Activated CD4-positive, alpha-beta memory T cell treated with anti-CD3 and anti-CD28 coated beads for 36 hours (primary cell): ENCODE data around the gene TMEM94. TPM values are rescaled to one million over a fixed set of nuclear protein-coding genes. Genes with fewer than 3 reads are reported as not detected.

Experiments used
- CTCF ChIA-PET: fragments of 350-600 bp; sonication (Branson Sonifier 250); formaldehyde crosslinking; loops from one replicate; lab custom pipeline; 2021; ENCODE audit warnings: antibody characterized with exemption, inconsistent platforms; lab: Charles Lee
- POLR2A ChIA-PET: fragments of 350-600 bp; sonication (Branson Sonifier 250); formaldehyde crosslinking; loops from one replicate; lab custom pipeline; 2021; ENCODE audit warnings: antibody characterized with exemption; lab: Charles Lee
- DNase-seq: peaks from one replicate; pipeline ENCODE4 v3.0.0-alpha.2; 2020
- H3K27ac Mint-ChIP-seq: one replicate; pipeline ENCODE4 v1.8.0; 2021; ENCODE audit warnings: mixed read lengths
- H3K27me3 Mint-ChIP-seq: one replicate; pipeline ENCODE4 v1.8.0; 2021; ENCODE audit warnings: mixed read lengths
- H3K36me3 Mint-ChIP-seq: one replicate; pipeline ENCODE4 v1.8.0; 2021; ENCODE audit warnings: mixed read lengths
- H3K4me1 Mint-ChIP-seq: one replicate; pipeline ENCODE4 v1.8.0; 2021; ENCODE audit warnings: low read depth, mixed read lengths
- H3K4me3 Mint-ChIP-seq: one replicate; pipeline ENCODE4 v1.8.0; 2021; ENCODE audit warnings: mild to moderate bottlenecking, mixed read lengths
- H3K9me3 Mint-ChIP-seq: one replicate; pipeline ENCODE4 v1.8.0; 2021; ENCODE audit warnings: mixed read lengths
- intact Hi-C: fragments of 100-400 bp; cut with micrococcal nuclease; formaldehyde crosslinking; loops from one replicate; pipeline ENCODE4 v1.15.1; 2023
- total RNA-seq, 2 experiments: library from RNA; stranded (reverse); gene quantifications; one replicate each; pipeline ENCODE4 v1.2.3, GENCODE V29; 2021

The TMEM94 gene
- total RNA-seq, 2 experiments from 2014 or later = 51.4 to 53.0 TPM

DNA sequence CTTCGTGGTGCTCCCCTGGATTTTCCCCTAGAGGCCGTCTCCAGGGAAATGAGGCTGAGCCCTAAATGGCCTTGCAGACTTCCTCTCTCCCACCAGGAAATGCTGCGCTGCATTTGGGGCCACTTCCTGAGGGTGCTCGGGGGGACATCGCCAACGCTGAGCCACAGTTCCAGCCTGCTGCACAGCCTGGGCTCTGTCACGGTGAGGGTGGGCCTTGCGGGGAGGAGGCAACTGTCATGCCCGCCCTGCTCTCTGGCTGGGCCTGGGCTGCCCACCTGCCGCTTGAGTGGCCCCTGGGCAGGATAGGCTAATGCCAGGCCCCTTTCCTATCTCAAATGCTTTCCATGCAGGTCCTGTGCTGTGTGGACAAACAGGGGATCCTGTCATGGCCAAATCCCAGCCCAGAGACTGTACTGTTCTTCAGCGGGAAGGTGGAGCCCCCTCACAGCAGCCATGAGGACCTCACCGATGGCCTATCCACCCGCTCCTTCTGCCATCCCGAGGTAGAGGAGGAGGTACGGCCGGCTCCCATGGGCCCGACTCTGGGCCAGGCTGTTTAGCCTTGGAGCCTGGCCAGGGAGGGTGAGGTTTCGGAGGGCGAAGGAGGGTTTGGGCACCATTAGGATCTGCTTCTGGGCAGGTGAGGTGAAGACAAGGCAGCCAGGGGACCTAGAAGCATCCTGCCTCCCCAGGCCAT is 34.7 kb downstream of the TMEM94 start:
- ChIA-PET CTCF (no interaction called here), POLR2A (no interaction called here)
- no peaks in the 10 kb centered on the region for H3K27me3 Mint-ChIP-seq
- no peak overlapping the region for H3K27ac Mint-ChIP-seq
- intact Hi-C loops = no loop called here
- H3K36me3 Mint-ChIP-seq = peaks cover 5% of the 10 kb centered on the region
- H3K4me3 Mint-ChIP-seq = no peak overlapping the region
- H3K4me1 Mint-ChIP-seq = peaks cover 18% of the 10 kb centered on the region
- no peak for DNase-seq
- H3K9me3 Mint-ChIP-seq = no peaks in the 10 kb centered on the region

DNA sequence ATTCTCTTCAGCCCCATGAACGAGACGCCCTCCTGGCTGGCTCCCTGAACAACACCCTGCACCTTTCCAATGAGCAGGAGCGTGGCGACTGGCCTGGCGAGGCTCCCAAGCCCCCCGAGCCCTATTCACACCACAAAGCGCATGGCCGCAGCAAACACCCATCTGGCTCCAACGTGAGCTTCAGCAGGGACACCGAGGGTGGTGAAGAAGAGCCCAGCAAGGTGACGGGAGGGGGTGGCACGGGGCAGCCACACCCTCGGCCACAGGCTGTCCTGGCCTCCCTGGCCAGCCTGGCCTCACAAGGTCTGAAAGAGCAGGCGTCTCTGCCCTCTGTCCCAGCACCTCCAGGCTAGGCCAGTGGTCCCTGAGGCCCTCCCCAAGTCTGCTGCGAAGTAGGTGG is 35.2 kb downstream of the TMEM94 start:
- intact Hi-C loops = no loop called here
- Mint-ChIP-seq H3K27me3 (no peaks in the 10 kb centered on the region), H3K4me3 (no peak overlapping the region), H3K9me3 (no peaks in the 10 kb centered on the region), H3K36me3 (peaks cover 3% of the 10 kb centered on the region), H3K4me1 (peaks cover 12% of the 10 kb centered on the region), H3K27ac (no peak overlapping the region)
- ChIA-PET CTCF (no interaction called here), POLR2A (no interaction called here)
- no peak for DNase-seq

- Mint-ChIP-seq H3K27me3 (no peaks in the 10 kb centered on the region), H3K27ac (no peak overlapping the region), H3K4me3 (no peak overlapping the region), H3K36me3 (peaks cover 6% of the 10 kb centered on the region), H3K9me3 (no peaks in the 10 kb centered on the region), H3K4me1 (peaks cover 3% of the 10 kb centered on the region)
- ChIA-PET CTCF (no interaction called here), POLR2A (no interaction called here)
- DNase-seq = no peak
- intact Hi-C loops = no loop called here
These were observed 36.2 kb downstream of the TMEM94 start for GRCh38 chr17:75492555-75493168.

GRCh38 chr17:75493476-75494129 is 37.2 kb downstream of the TMEM94 start:
- Mint-ChIP-seq H3K4me1 (no peaks in the 10 kb centered on the region), H3K9me3 (no peaks in the 10 kb centered on the region), H3K36me3 (peaks cover 6% of the 10 kb centered on the region), H3K27ac (no peak overlapping the region), H3K27me3 (no peaks in the 10 kb centered on the region), H3K4me3 (no peak overlapping the region)
- DNase-seq = no peak
- ChIA-PET CTCF (no interaction called here), POLR2A (no interaction called here)
- intact Hi-C loops = no loop called here

DNA sequence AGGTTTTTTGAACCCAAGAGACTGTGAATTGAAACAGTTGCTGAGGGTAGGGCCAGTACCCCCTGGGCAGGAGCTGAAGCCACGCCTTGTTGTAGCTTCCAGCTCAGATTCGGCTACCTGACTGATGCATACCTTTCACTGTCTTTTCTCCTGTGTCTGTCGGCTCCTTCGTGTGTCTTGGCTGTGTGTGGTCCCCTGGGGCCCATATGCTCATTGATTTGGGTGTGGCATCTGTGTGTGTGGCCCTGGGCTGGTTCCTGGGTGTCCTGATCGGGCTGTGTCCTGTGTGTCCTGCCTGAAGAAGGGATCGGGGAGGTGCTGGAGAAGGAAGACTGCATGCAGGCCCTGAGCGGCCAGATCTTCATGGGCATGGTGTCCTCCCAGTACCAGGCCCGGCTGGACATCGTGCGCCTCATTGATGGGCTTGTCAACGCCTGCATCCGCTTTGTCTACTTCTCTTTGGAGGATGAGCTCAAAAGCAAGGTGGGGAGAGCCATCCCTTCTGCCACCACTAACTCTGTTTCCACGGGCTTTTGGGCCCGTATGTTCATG is 38.0 kb downstream of the TMEM94 start:
- no peaks in the 10 kb centered on the region for H3K27me3 Mint-ChIP-seq
- H3K4me1 Mint-ChIP-seq = no peaks in the 10 kb centered on the region
- intact Hi-C loops = no loop called here
- H3K9me3 Mint-ChIP-seq = no peaks in the 10 kb centered on the region
- ChIA-PET CTCF (no interaction called here), POLR2A (no interaction called here)
- no peak for DNase-seq
- H3K4me3 Mint-ChIP-seq = no peak overlapping the region
- peaks cover 6% of the 10 kb centered on the region for H3K36me3 Mint-ChIP-seq
- no peak overlapping the region for H3K27ac Mint-ChIP-seq

DNA sequence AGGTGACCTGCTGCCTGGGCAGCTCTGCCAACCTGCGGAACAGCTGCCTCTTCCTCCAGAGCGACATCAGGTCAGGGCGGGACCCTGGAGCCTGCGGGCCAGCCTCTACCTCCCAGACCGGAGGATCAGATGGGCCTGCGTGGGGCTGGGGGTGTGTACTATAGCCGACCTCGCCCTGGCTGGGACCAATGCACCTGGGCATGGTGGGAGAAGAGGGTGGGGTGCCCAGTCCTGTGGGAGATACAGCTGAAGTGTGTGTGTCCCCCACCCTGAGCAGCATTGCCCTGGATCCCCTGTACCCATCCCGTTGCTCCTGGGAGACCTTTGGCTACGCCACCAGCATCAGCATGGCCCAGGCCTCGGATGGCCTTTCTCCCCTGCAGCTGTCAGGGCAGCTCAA is 39.6 kb downstream of the TMEM94 start:
- CTCF ChIA-PET = interaction anchor here (1.1 kb wide), 1 partner anchor 10 kb away, joined by 3 read pairs; no protein-coding TSS in a partner anchor
- no peaks in the 10 kb centered on the region for H3K4me1 Mint-ChIP-seq
- H3K27ac Mint-ChIP-seq = no peak overlapping the region
- H3K27me3 Mint-ChIP-seq = no peaks in the 10 kb centered on the region
- POLR2A ChIA-PET = no interaction called here
- H3K9me3 Mint-ChIP-seq = no peaks in the 10 kb centered on the region
- DNase-seq = no peak
- peaks cover 8% of the 10 kb centered on the region for H3K36me3 Mint-ChIP-seq
- no peak overlapping the region for H3K4me3 Mint-ChIP-seq
- intact Hi-C loops = no loop called here

DNA sequence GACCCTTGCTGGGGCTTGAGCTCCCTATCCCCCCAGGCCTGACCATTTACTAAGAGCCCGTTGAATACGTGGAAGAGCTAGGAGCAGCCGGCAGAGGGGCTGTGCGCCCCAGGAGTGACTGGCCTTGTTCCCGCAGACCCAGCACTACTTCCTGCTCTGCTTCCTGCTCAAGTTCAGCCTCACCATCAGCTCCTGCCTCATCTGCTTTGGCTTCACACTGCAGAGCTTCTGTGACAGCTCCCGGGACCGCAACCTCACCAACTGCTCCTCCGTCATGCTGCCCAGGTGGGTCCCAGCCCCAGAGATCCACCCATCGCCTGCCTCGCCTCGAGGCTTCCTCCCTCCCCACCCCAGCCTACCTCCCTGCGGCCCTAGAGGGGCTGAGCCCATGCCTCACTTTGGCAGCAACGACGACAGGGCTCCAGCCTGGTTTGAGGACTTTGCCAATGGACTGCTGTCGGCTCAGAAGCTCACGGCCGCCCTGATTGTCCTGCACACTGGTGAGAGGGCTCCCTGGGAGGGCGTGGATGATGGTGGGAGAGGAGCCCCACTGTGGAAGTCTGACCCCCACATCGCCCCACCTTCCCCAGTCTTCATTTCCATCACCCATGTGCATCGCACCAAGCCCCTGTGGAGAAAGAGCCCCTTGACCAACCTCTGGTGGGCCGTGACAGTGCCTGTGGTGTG is 41.7 kb downstream of the TMEM94 start:
- CTCF ChIA-PET = interaction anchor here (1.2 kb wide), 1 partner anchor 135 kb away, joined by 3 read pairs; the partner anchor contains the start of gene SMIM5
- no peaks in the 10 kb centered on the region for H3K4me1 Mint-ChIP-seq
- intact Hi-C loops = no loop called here
- POLR2A ChIA-PET = no interaction called here
- no peak overlapping the region for H3K27ac Mint-ChIP-seq
- no peaks in the 10 kb centered on the region for H3K27me3 Mint-ChIP-seq
- no peaks in the 10 kb centered on the region for H3K9me3 Mint-ChIP-seq
- no peak overlapping the region for H3K4me3 Mint-ChIP-seq
- no peak for DNase-seq
- peaks cover 5% of the 10 kb centered on the region for H3K36me3 Mint-ChIP-seq

DNA sequence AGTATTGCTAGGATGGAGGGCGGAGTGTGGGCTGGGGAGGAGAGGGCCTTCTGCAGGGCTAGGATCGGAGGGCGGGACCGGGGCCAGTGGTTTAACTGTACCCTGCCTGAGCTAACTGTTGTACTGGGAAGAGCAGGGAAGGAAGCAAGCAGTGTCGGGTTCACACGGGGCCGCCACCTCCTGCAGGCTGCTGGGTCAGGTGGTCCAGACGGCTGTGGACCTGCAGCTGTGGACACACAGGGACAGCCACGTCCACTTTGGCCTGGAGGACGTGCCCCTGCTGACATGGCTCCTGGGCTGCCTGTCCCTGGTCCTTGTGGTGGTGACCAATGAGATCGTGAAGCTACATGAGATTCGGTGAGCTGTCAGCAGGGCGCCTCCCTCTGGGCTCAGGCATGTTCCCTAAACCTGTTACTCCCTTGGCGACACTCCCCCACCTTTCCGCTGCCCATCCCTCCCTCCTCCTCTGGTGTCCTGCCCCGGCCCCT is 42.3 kb downstream of the TMEM94 start:
- CTCF ChIA-PET = interaction anchor here (1.2 kb wide), 1 partner anchor 134 kb away, joined by 3 read pairs; the partner anchor contains the start of gene SMIM5
- H3K4me1 Mint-ChIP-seq = no peaks in the 10 kb centered on the region
- peaks cover 5% of the 10 kb centered on the region for H3K36me3 Mint-ChIP-seq
- H3K27ac Mint-ChIP-seq = no peak overlapping the region
- no peak for DNase-seq
- no peaks in the 10 kb centered on the region for H3K27me3 Mint-ChIP-seq
- H3K9me3 Mint-ChIP-seq = no peaks in the 10 kb centered on the region
- no peak overlapping the region for H3K4me3 Mint-ChIP-seq
- POLR2A ChIA-PET = no interaction called here
- intact Hi-C loops = no loop called here

DNA sequence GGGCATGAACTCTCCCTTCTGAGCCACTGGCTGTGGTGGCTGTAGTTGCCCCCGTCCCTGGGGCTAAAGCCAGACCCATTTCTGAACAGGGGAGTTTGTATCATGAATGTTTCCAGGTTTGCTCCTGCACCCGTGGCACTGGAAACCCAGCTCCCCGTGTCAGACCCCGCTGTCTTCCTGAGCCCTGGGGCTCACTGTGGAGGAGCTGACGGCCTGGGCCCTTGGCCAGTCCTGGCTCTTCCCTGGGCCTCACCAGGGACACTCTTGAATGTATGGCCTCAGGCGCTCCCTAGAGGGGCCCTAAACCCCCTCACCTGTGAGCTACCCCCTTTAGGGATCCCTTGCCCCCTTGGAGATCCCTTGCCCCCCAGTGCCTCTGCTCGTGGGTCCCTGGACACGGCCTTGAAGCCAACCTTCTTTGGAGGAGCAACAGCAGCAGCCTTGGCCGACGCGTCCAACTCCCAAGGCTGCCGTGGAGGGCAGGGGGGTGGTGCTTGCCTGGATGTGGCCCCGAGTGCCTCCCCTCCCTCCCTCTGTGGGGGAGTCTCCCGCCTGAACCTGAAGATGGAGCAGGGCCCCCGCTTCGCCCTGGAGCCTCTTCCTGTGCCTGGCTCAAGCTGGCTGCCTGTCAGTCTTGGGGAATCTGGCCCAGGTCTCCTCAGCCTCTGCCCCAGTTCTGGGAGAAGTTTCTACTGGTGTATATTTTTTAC is 43.0 kb downstream of the TMEM94 start:
- intact Hi-C loops = no loop called here
- POLR2A ChIA-PET = no interaction called here
- Mint-ChIP-seq H3K9me3 (no peaks in the 10 kb centered on the region), H3K4me1 (no peaks in the 10 kb centered on the region), H3K4me3 (no peak overlapping the region), H3K27ac (no peak overlapping the region), H3K36me3 (peaks cover 5% of the 10 kb centered on the region), H3K27me3 (no peaks in the 10 kb centered on the region)
- CTCF ChIA-PET = no interaction called here
- DNase-seq = no peak

- Mint-ChIP-seq H3K4me1 (no peaks in the 10 kb centered on the region), H3K36me3 (peaks cover 5% of the 10 kb centered on the region), H3K27ac (no peak overlapping the region), H3K27me3 (no peaks in the 10 kb centered on the region), H3K9me3 (no peaks in the 10 kb centered on the region), H3K4me3 (no peak overlapping the region)
- CTCF ChIA-PET = interaction anchor here (0.7 kb wide), 1 partner anchor 247 kb away, joined by 3 read pairs; no protein-coding TSS in a partner anchor
- intact Hi-C loops = no loop called here
- POLR2A ChIA-PET = no interaction called here
- DNase-seq = no peak
These were observed 44.2 kb downstream of the TMEM94 start for GRCh38 chr17:75500419-75501216.
